Renal pelvis (tissue), 4 donors: Measurements from ENCODE around the gene LHFPL3. TPM values are rescaled to one million over a fixed set of nuclear protein-coding genes. Genes with fewer than 3 reads are reported as not detected.
A peak's percentile ranks its signal among the peaks of the same experiment; 100 is the strongest.
"Not testable (repeated sequence)": the region's sequence is repeated elsewhere in the genome, so short reads cannot be mapped to it uniquely, and the experiment has no call there.

Experiments
- DNase-seq: peaks from one replicate; pipeline ENCODE4 v3.0.0-alpha.2; 2013
- polyA plus RNA-seq, 3 donors: library from polyadenylated mRNA; unstranded; fragments of 120-200 nt; gene quantifications; one replicate each; pipeline ENCODE4 v1.2.1, GENCODE V29; 2013; ENCODE audit not compliant: insufficient read length in 3 of 3

The LHFPL3 gene
- polyA plus RNA-seq, 3 donors = 4.6 to 9.1 (median 6.2) TPM

- DNase-seq = no peak
These were observed 566.5 kb downstream of the LHFPL3 start for GRCh38 chr7:104894726-104895521.

GRCh38 chr7:104895522-104896236, 567.3 kb downstream of the LHFPL3 start:
- no peak for DNase-seq

- no peak for DNase-seq
These were observed 570.0 kb downstream of the LHFPL3 start for GRCh38 chr7:104898434-104898833.

- DNase-seq = no peak
These were observed 572.3 kb downstream of the LHFPL3 start for GRCh38 chr7:104900525-104901239.

- DNase-seq = no peak
These were observed 572.8 kb downstream of the LHFPL3 start for GRCh38 chr7:104901240-104901619.

GRCh38 chr7:104902183-104902582, 573.8 kb downstream of the LHFPL3 start:
- no peak for DNase-seq

GRCh38 chr7:104903044-104903443, 574.6 kb downstream of the LHFPL3 start:
- no peak for DNase-seq

GRCh38 chr7:104903846-104904245, 575.4 kb downstream of the LHFPL3 start:
- no peak for DNase-seq

GRCh38 chr7:104906032-104906431, 577.6 kb downstream of the LHFPL3 start:
- DNase-seq = no peak

GRCh38 chr7:104906556-104906955, 578.2 kb downstream of the LHFPL3 start:
- no peak for DNase-seq

GRCh38 chr7:104908636-104909035, 580.2 kb downstream of the LHFPL3 start:
- no peak for DNase-seq

- DNase-seq = no peak
These were observed 580.7 kb downstream of the LHFPL3 start for GRCh38 chr7:104909096-104909495.

- no peak for DNase-seq
These were observed 586.0 kb downstream of the LHFPL3 start for GRCh38 chr7:104914421-104914820.

- no peak for DNase-seq
These were observed 593.2 kb downstream of the LHFPL3 start for GRCh38 chr7:104921596-104921995.

- no peak for DNase-seq
These were observed 594.0 kb downstream of the LHFPL3 start for GRCh38 chr7:104922182-104923009.

- DNase-seq = peak; percentile 82
These were observed 594.6 kb downstream of the LHFPL3 start for GRCh38 chr7:104923010-104923421.

GRCh38 chr7:104926189-104926588, 597.8 kb downstream of the LHFPL3 start:
- not testable (repeated sequence) for DNase-seq

GRCh38 chr7:104926601-104927041, 598.2 kb downstream of the LHFPL3 start:
- DNase-seq = peak; percentile 78

GRCh38 chr7:104927055-104927454, 598.7 kb downstream of the LHFPL3 start:
- peak; percentile 68 for DNase-seq

GRCh38 chr7:104928721-104929400, 600.5 kb downstream of the LHFPL3 start:
- no peak for DNase-seq

GRCh38 chr7:104929921-104930320, 601.5 kb downstream of the LHFPL3 start:
- DNase-seq = no peak
